Endothelial cell of umbilical vein (primary cell): Measurements from ENCODE around the gene HHATL. TPM values are rescaled to one million over a fixed set of nuclear protein-coding genes. Genes with fewer than 3 reads are reported as not detected.

Experiments
- BruUV-seq: library from RNA; stranded (reverse); fragments of 400-500 nt; replicated peaks from 2 replicates; lab custom pipeline; 2021; lab: Mats Ljungman, UMichigan
- CTCF ChIA-PET: fragments of 300-600, 350-600 bp; sonication (Branson Sonifier 250); formaldehyde crosslinking; loops from one replicate; lab custom pipeline; 2021; ENCODE audit warnings: antibody characterized with exemption, inconsistent platforms; lab: Charles Lee
- POLR2A ChIA-PET: fragments of 300-600, 350-600 bp; sonication (Branson Sonifier 250); formaldehyde crosslinking; loops from one replicate; lab custom pipeline; 2021; ENCODE audit warnings: antibody characterized with exemption, inconsistent platforms; lab: Charles Lee
- DNase-seq: peaks from one replicate; pipeline ENCODE4 v3.0.0-alpha.2; 2011; ENCODE audit warnings: low read depth, low spot score
- FAIRE-seq: peaks from 2 replicates; lab custom pipeline; 2011; peaks lifted over from hg19 to GRCh38; lab: Jason Lieb, UNC
- H2AFZ ChIP-seq: 2 replicates; pipeline ENCODE4 v1.6.0; 2012; ENCODE audit warnings: low read depth, low read length, control low read depth, inconsistent platforms
- H3K27ac ChIP-seq: 2 replicates; pipeline ENCODE4 v1.5.1; 2011; ENCODE audit warnings: low read depth, mild to moderate bottlenecking, control low read depth, low read length, moderate library complexity; ENCODE audit not compliant: insufficient read depth
- H3K27me3 ChIP-seq, 2 experiments: 2 replicates each; pipeline versions ENCODE4 v1.6.0 to v1.6.1; 2011; ENCODE audit warnings: low read length in 2 of 2, mixed read lengths in 1 of 2; ENCODE audit not compliant: control insufficient read depth in 2 of 2, insufficient read depth in 2 of 2
- H3K36me3 ChIP-seq, 2 experiments: 2 replicates in 1 of 2; 3 replicates in 1 of 2; pipeline ENCODE4 v1.5.1; 2011; ENCODE audit warnings: low read length in 2 of 2, mild to moderate bottlenecking in 1 of 2, moderate library complexity in 1 of 2; ENCODE audit not compliant: control insufficient read depth in 2 of 2, insufficient read depth in 2 of 2; ENCODE audit errors: extremely low read depth in 1 of 2
- H3K4me1 ChIP-seq: 3 replicates; pipeline ENCODE4 v1.5.1; 2011; ENCODE audit warnings: mild to moderate bottlenecking, low read length; ENCODE audit not compliant: control insufficient read depth, insufficient read depth; ENCODE audit errors: extremely low read depth
- H3K4me2 ChIP-seq: 2 replicates; pipeline ENCODE4 v1.6.1; 2011; ENCODE audit warnings: low read length, control low read depth, mixed read lengths; ENCODE audit not compliant: insufficient read depth
- H3K4me3 ChIP-seq, 3 experiments: fragments of 200-600 bp in 1 of 3; sonication (generic), shearing (Covaris generic) in 1 of 3; replicated peaks in 1 of 3; 2 replicates each; pipeline ENCODE4 v1.5.1; 2011 to 2016; ENCODE audit warnings: control low read depth in 3 of 3, low read length in 3 of 3, mild to moderate bottlenecking in 2 of 3, inconsistent platforms in 1 of 3, low read depth in 1 of 3, moderate library complexity in 1 of 3; ENCODE audit not compliant: insufficient read depth in 1 of 3
- H3K79me2 ChIP-seq: 2 replicates; pipeline ENCODE4 v1.6.0; 2012; ENCODE audit warnings: low read length, inconsistent platforms; ENCODE audit not compliant: control insufficient read depth, insufficient read depth
- H3K9ac ChIP-seq: replicated peaks from 2 replicates; pipeline ENCODE3; 2011; ENCODE audit warnings: low read length, control low read depth; ENCODE audit not compliant: insufficient read depth; ENCODE audit errors: extremely low read depth
- H3K9me1 ChIP-seq: replicated peaks from 3 replicates; pipeline ENCODE4 v1.6.0; 2011; ENCODE audit warnings: mild to moderate bottlenecking, low read length; ENCODE audit not compliant: control insufficient read depth, insufficient read depth; ENCODE audit errors: extremely low read depth
- H3K9me3 ChIP-seq: replicated peaks from 2 replicates; pipeline ENCODE4 v1.5.1; 2012; ENCODE audit warnings: low read length, inconsistent platforms; ENCODE audit not compliant: control insufficient read depth, insufficient read depth
- H4K20me1 ChIP-seq: replicated peaks from 2 replicates; pipeline ENCODE3; 2011; ENCODE audit warnings: mild to moderate bottlenecking, low read length; ENCODE audit not compliant: control insufficient read depth, insufficient read depth; ENCODE audit errors: extremely low read depth
- CTCF ChIP-seq, 2 donors: IDR thresholded peaks; 1 replicate in 1 of 2; 2 replicates in 1 of 2; pipeline ENCODE4 v1.5.1; 2011; ENCODE audit warnings: low read length in 2 of 2, mild to moderate bottlenecking in 2 of 2, moderate library complexity in 2 of 2, control low read depth in 1 of 2, inconsistent platforms in 1 of 2, low read depth in 1 of 2; ENCODE audit not compliant: insufficient read depth in 1 of 2; ENCODE audit errors: extremely low read depth in 1 of 2
- EZH2 ChIP-seq: IDR thresholded peaks from 2 replicates; pipeline ENCODE4 v1.6.1; 2012; ENCODE audit warnings: borderline replicate concordance, low read depth, mild to moderate bottlenecking, moderate library complexity, low read length, inconsistent platforms; ENCODE audit not compliant: severe bottlenecking
- FOS ChIP-seq: IDR thresholded peaks from 2 replicates; pipeline ENCODE4 v1.6.1; 2011; ENCODE audit warnings: mild to moderate bottlenecking, low read length, moderate library complexity, borderline replicate concordance; ENCODE audit not compliant: insufficient read depth
- GATA2 ChIP-seq: IDR thresholded peaks from 2 replicates; pipeline ENCODE4 v1.7.0; 2011; ENCODE audit warnings: low read depth, mild to moderate bottlenecking, moderate library complexity, mixed read lengths, low read length; ENCODE audit not compliant: insufficient read length, insufficient read depth
- JUN ChIP-seq: IDR thresholded peaks from 2 replicates; pipeline ENCODE4 v1.6.1; 2011; ENCODE audit warnings: borderline replicate concordance, low read depth; ENCODE audit not compliant: insufficient read length, insufficient read depth
- MAX ChIP-seq: IDR thresholded peaks from 2 replicates; pipeline ENCODE4 v1.6.1; 2011; ENCODE audit not compliant: insufficient read depth, insufficient read length
- MYC ChIP-seq: IDR thresholded peaks from one replicate; pipeline ENCODE4 v1.6.1; 2011; ENCODE audit warnings: mild to moderate bottlenecking, low read depth, low read length
- POLR2A ChIP-seq: IDR thresholded peaks from 2 replicates; pipeline ENCODE4 v1.6.1; 2012; ENCODE audit warnings: low read depth, mild to moderate bottlenecking, control low read depth, low read length
- POLR2AphosphoS5 ChIP-seq: IDR thresholded peaks from 2 replicates; pipeline ENCODE4 v1.6.1; 2012; ENCODE audit warnings: low read depth, mild to moderate bottlenecking, control low read depth, low read length, moderate library complexity; ENCODE audit not compliant: insufficient read depth
- dilution Hi-C: fragments of 300-500 bp; cut with MboI; formaldehyde crosslinking; loops from one replicate; pipeline ENCODE4 v1.15.0; 2019; ENCODE audit warnings: low sequenced_read_pairs; ENCODE audit not compliant: extremely low pct_ligation_motif_present
- intact Hi-C: fragments of 100-400 bp; cut with micrococcal nuclease; formaldehyde crosslinking; loops from one replicate; pipeline ENCODE4 v1.10.0; 2022
- polyA plus RNA-seq, 4 experiments: library from polyadenylated mRNA; depleted of rRNA in 3 of 4; stranded (reverse) in 3 of 4; unstranded in 1 of 4; fragments of >200 nt; gene quantifications; 2 replicates each; pipeline versions ENCODE4 v1.2.1 to v1.2.3, GENCODE V29; 2011 to 2012; ENCODE audit warnings: missing spikeins in 1 of 4
- total RNA-seq: library from RNA; stranded (reverse); gene quantifications from 2 replicates; pipeline ENCODE4 v1.2.3, GENCODE V29; 2021

Gene HHATL
- total and polyA plus RNA-seq, 2 donors (not counting 3 experiments of a cell fraction or from before 2014, with no cell fraction given), result not detected

GRCh38 chr3:42660898-42661297, 41.7 kb downstream of the HHATL start:
- dilution Hi-C loops, result no loop called here
- H2AFZ ChIP-seq, result no peak overlapping the region
- H3K9me1 ChIP-seq, result no peaks in the 10 kb centered on the region
- H3K4me1 ChIP-seq, result peaks cover 3% of the 10 kb centered on the region
- no peak overlapping the region for H3K4me2 ChIP-seq
- FAIRE-seq, result no peak
- H3K36me3 ChIP-seq, result peaks cover 0 to 10% of the 10 kb centered on the region in 2 experiments
- H3K79me2 ChIP-seq, result peaks cover 6% of the 10 kb centered on the region
- POLR2A ChIA-PET, result no interaction called here
- intact Hi-C loops, result no loop called here
- H4K20me1 ChIP-seq, result no peaks in the 10 kb centered on the region
- H3K27ac ChIP-seq, result no peak overlapping the region
- no peak overlapping the region for H3K9ac ChIP-seq
- H3K9me3 ChIP-seq, result no peaks in the 10 kb centered on the region
- TF ChIP-seq POLR2AphosphoS5 (no peak), MAX (no peak), EZH2 (no peak), POLR2A (no peak), GATA2 (no peak), MYC (no peak), JUN (no peak), FOS (no peak), CTCF (IDR thresholded peaks at IDR 0.05; ENCODE audit: extremely low read depth in 1 of 2, insufficient read depth in 1 of 2, low read depth in 1 of 2, low read length in 2 of 2) (no peak)
- no peak overlapping the region for H3K4me3 ChIP-seq
- no peaks in the 10 kb centered on the region for H3K27me3 ChIP-seq
- CTCF ChIA-PET, result no interaction called here
- no peak for DNase-seq
- no TSS peak for BruUV-seq
